Smooth muscle cell (in vitro differentiated cells): ENCODE data around the gene SLC22A3. TPM values are rescaled to one million over a fixed set of nuclear protein-coding genes. Genes with fewer than 3 reads are reported as not detected.
A peak's percentile ranks its signal among the peaks of the same experiment; 100 is the strongest.
"Not testable (repeated sequence)": the region's sequence is repeated elsewhere in the genome, so short reads cannot be mapped to it uniquely, and the experiment has no call there.

Source experiments
- DNase-seq: peaks from one replicate; lab custom pipeline; 2025; ENCODE audit not compliant: unreplicated experiment; lab: John Stamatoyannopoulos, UW
- H2AFZ ChIP-seq: fragments of 200-600 bp; sonication (generic); 2 replicates; pipeline ENCODE4 v1.6.0; 2016; ENCODE audit warnings: antibody characterized with exemption, low read depth, mild to moderate bottlenecking
- H3F3A ChIP-seq: fragments of 200-600 bp; sonication (generic); 2 replicates; pipeline ENCODE4 v1.6.0; 2017; ENCODE audit warnings: antibody characterized with exemption, low read depth
- H3K27ac ChIP-seq: fragments of 200-600 bp; sonication (generic); 2 replicates; pipeline ENCODE4 v1.5.1; 2016; ENCODE audit warnings: low read depth, mild to moderate bottlenecking
- H3K27me3 ChIP-seq: fragments of 200-600 bp; sonication (generic); 2 replicates; pipeline ENCODE4 v1.6.1; 2016; ENCODE audit warnings: low read depth, mild to moderate bottlenecking
- H3K36me3 ChIP-seq: fragments of 200-600 bp; sonication (generic); 2 replicates; pipeline ENCODE4 v1.5.1; 2016; ENCODE audit warnings: low read depth
- H3K4me1 ChIP-seq: fragments of 200-600 bp; sonication (generic); 2 replicates; pipeline ENCODE4 v1.5.1; 2016; ENCODE audit warnings: low read depth
- H3K4me2 ChIP-seq: fragments of 200-600 bp; sonication (generic); 2 replicates; pipeline ENCODE4 v1.6.0; 2016; ENCODE audit warnings: mild to moderate bottlenecking
- H3K4me3 ChIP-seq: fragments of 200-600 bp; sonication (generic); 2 replicates; pipeline ENCODE4 v1.5.1; 2016; ENCODE audit warnings: mild to moderate bottlenecking
- H3K79me2 ChIP-seq: fragments of 200-600 bp; sonication (generic); 2 replicates; pipeline ENCODE4 v1.6.0; 2016; ENCODE audit warnings: low read depth, mild to moderate bottlenecking
- H3K9ac ChIP-seq: fragments of 200-600 bp; sonication (generic); 2 replicates; pipeline ENCODE4 v1.6.0; 2016; ENCODE audit warnings: low read depth
- H3K9me3 ChIP-seq: fragments of 200-600 bp; sonication (generic); replicated peaks from 2 replicates; pipeline ENCODE4 v1.5.1; 2016; ENCODE audit warnings: low read depth
- H4K20me1 ChIP-seq: fragments of 200-600 bp; sonication (generic); 2 replicates; pipeline ENCODE4 v1.6.0; 2016; ENCODE audit warnings: low read depth
- CTCF ChIP-seq: fragments of 200-600 bp; sonication (generic); IDR thresholded peaks from 2 replicates; pipeline ENCODE4 v1.5.1; 2017; ENCODE audit warnings: borderline replicate concordance, mild to moderate bottlenecking, antibody characterized with exemption; ENCODE audit not compliant: insufficient read depth, poor library complexity, severe bottlenecking
- WGBS: methylation state at CpG from one replicate; pipeline ENCODE4 v1.1.7; 2016; ENCODE audit warnings: low lambda C conversion rate; 5-methylcytosine and 5-hydroxymethylcytosine counted together
- polyA plus RNA-seq: library from polyadenylated mRNA; unstranded; fragments of >200 nt; fragmentation: Nextera tagmentation; extraction: Ambion mirVana; gene quantifications from 2 replicates; pipeline ENCODE4 v1.2.1, GENCODE V29; 2016
- total RNA-seq: library from RNA; depleted of rRNA; stranded (reverse); fragments of >200 nt; gene quantifications from 2 replicates; pipeline ENCODE4 v1.2.3, GENCODE V29; 2014

The SLC22A3 gene
- total and polyA plus RNA-seq, 2 experiments from 2014 or later, result 59.5 to 69.5 TPM

- H3K9ac ChIP-seq, result no peak overlapping the region
- 90% methylated on average over 4 of the region's 4 CpGs for WGBS
- H2AFZ ChIP-seq, result no peak overlapping the region
- H3K4me2 ChIP-seq, result no peak overlapping the region
- no peak overlapping the region for H3K4me3 ChIP-seq
- DNase-seq, result no peak
- H4K20me1 ChIP-seq, result peaks cover 71% of the 10 kb centered on the region
- peaks cover 3% of the 10 kb centered on the region for H3K36me3 ChIP-seq
- no peaks in the 10 kb centered on the region for H3K27me3 ChIP-seq
- peak overlapping the region; percentile 5 for H3K27ac ChIP-seq
- no peak for TF ChIP-seq CTCF
- H3K79me2 ChIP-seq, result peaks cover 75% of the 10 kb centered on the region
- no peaks in the 10 kb centered on the region for H3K9me3 ChIP-seq
- peaks cover 24% of the 10 kb centered on the region for H3F3A ChIP-seq
- no peaks in the 10 kb centered on the region for H3K4me1 ChIP-seq
Observed at GRCh38 chr6:160388922-160389321, 40.7 kb downstream of the SLC22A3 start.

GRCh38 chr6:160391419-160392116 lies 43.4 kb downstream of the SLC22A3 start:
- Histone ChIP-seq H3K36me3 (peaks cover 3% of the 10 kb centered on the region), H3K9ac (no peak overlapping the region), H3K4me1 (peaks cover 6% of the 10 kb centered on the region), H3F3A (peaks cover 27% of the 10 kb centered on the region), H3K27ac (peak overlapping the region; percentile 71), H3K4me2 (peak overlapping the region; percentile 30), H3K4me3 (no peak overlapping the region), H2AFZ (no peak overlapping the region), H3K27me3 (no peaks in the 10 kb centered on the region), H3K79me2 (peaks cover 65% of the 10 kb centered on the region), H4K20me1 (peaks cover 44% of the 10 kb centered on the region), H3K9me3 (no peaks in the 10 kb centered on the region)
- 46% methylated on average over 7 of the region's 7 CpGs for WGBS
- no peak for TF ChIP-seq CTCF
- DNase-seq, result no peak

- not testable (repeated sequence) for H3K9me3 ChIP-seq, H3K9ac ChIP-seq, H3K4me3 ChIP-seq, H3K36me3 ChIP-seq, H3K4me1 ChIP-seq, H3K27me3 ChIP-seq, H2AFZ ChIP-seq, H3K4me2 ChIP-seq, DNase-seq
- 100% methylated on average over 1 of the region's 1 CpG for WGBS
- Histone ChIP-seq H3K27ac (peak overlapping the region; percentile 73), H3K79me2 (peaks cover 54% of the 10 kb centered on the region), H3F3A (peaks cover 23% of the 10 kb centered on the region), H4K20me1 (peaks cover 25% of the 10 kb centered on the region)
Observed at GRCh38 chr6:160393442-160393841, 45.3 kb downstream of the SLC22A3 start.

- peaks cover 47% of the 10 kb centered on the region for H3K79me2 ChIP-seq
- WGBS, result 25% methylated on average over 8 of the region's 8 CpGs
- H3F3A ChIP-seq, result peaks cover 23% of the 10 kb centered on the region
- peak; percentile 5 for DNase-seq
- H3K4me3 ChIP-seq, result no peak overlapping the region
- H2AFZ ChIP-seq, result no peak overlapping the region
- no peaks in the 10 kb centered on the region for H3K27me3 ChIP-seq
- H4K20me1 ChIP-seq, result peaks cover 19% of the 10 kb centered on the region
- H3K9ac ChIP-seq, result no peak overlapping the region
- no peak for TF ChIP-seq CTCF
- H3K4me1 ChIP-seq, result peaks cover 6% of the 10 kb centered on the region
- H3K9me3 ChIP-seq, result no peaks in the 10 kb centered on the region
- peaks cover 3% of the 10 kb centered on the region for H3K36me3 ChIP-seq
- peak overlapping the region; percentile 73 for H3K27ac ChIP-seq
- peak overlapping the region; percentile 34 for H3K4me2 ChIP-seq
Observed at GRCh38 chr6:160393891-160394653, 45.9 kb downstream of the SLC22A3 start.
